Activated T-cell treated with anti-CD3 and anti-CD28 coated beads, Interleukin-2, amount 50 U/mL, for 72 hours (primary cell): ENCODE results near the gene IL13. TPM values are rescaled to one million over a fixed set of nuclear protein-coding genes. Genes with fewer than 3 reads are reported as not detected.
A peak's percentile ranks its signal among the peaks of the same experiment; 100 is the strongest.

Experiments
- ATAC-seq, 2 donors: fragments of 150-1000 bp; cut with Tn5 transposase; replicated peaks in 1 of 2; 2 replicates each; pipeline ENCODE4 v1.10.0; 2021; ENCODE audit warnings: moderate library complexity in 2 of 2, mild to moderate bottlenecking in 1 of 2
- DNase-seq, 2 donors: peaks; one replicate each; pipeline ENCODE4 v3.0.0; 2021 to 2022; ENCODE audit warnings: mixed read lengths in 1 of 2
- H3K27ac Mint-ChIP-seq: one replicate; pipeline ENCODE4 v1.8.0; 2022; ENCODE audit warnings: mild to moderate bottlenecking, moderate library complexity, mixed read lengths
- H3K27me3 Mint-ChIP-seq: one replicate; pipeline ENCODE4 v1.8.0; 2022; ENCODE audit warnings: low read depth, mixed read lengths
- H3K36me3 Mint-ChIP-seq, 2 donors: one replicate each; pipeline ENCODE4 v1.8.0; 2022; ENCODE audit warnings: mixed read lengths in 2 of 2, mild to moderate bottlenecking in 1 of 2; ENCODE audit not compliant: insufficient read depth in 2 of 2
- H3K4me1 Mint-ChIP-seq: one replicate; pipeline ENCODE4 v1.8.0; 2022; ENCODE audit warnings: low read depth, mixed read lengths
- H3K4me3 Mint-ChIP-seq, 2 donors: one replicate each; pipeline ENCODE4 v1.8.0; 2022; ENCODE audit warnings: mild to moderate bottlenecking in 2 of 2, mixed read lengths in 2 of 2, moderate library complexity in 2 of 2
- H3K9me3 Mint-ChIP-seq, 2 donors: one replicate each; pipeline ENCODE4 v1.8.0; 2022; ENCODE audit warnings: mixed read lengths in 2 of 2
- total RNA-seq, 2 donors: library from RNA; stranded (reverse); gene quantifications; one replicate each; pipeline ENCODE4 v1.2.3, GENCODE V29; 2022

Gene IL13
- total RNA-seq, 2 donors from 2014 or later, result 8.0 to 16.3 TPM

- H3K27me3 Mint-ChIP-seq, result no peaks in the 10 kb centered on the region
- DNase-seq (peak; percentile 68 to 69), ATAC-seq (peak; percentile 80 to 81)
- H3K36me3 Mint-ChIP-seq, result peaks cover 16 to 37% of the 10 kb centered on the region in 2 donors
- peaks cover 0 to 1% of the 10 kb centered on the region in 2 donors for H3K9me3 Mint-ChIP-seq
- H3K4me3 Mint-ChIP-seq, result peak overlapping the region; percentile 43 to 79
- H3K4me1 Mint-ChIP-seq, result peaks cover 72% of the 10 kb centered on the region
- H3K27ac Mint-ChIP-seq, result peak overlapping the region; percentile 95
Observed at GRCh38 chr5:132641241-132641723, 16.7 kb upstream of the IL13 start.

- H3K9me3 Mint-ChIP-seq, result peaks cover 0 to 2% of the 10 kb centered on the region in 2 donors
- H3K4me3 Mint-ChIP-seq, result peak overlapping the region; percentile 43 to 79
Observed at GRCh38 chr5:132641841-132642240, 16.1 kb upstream of the IL13 start.

GRCh38 chr5:132644177-132644576 lies 13.8 kb upstream of the IL13 start:
- H3K27me3 Mint-ChIP-seq, result peaks cover 13% of the 10 kb centered on the region
- no peak overlapping the region for H3K4me3 Mint-ChIP-seq
- ATAC-seq, result no peak
- no peak for DNase-seq
- peaks cover 26 to 35% of the 10 kb centered on the region in 2 donors for H3K36me3 Mint-ChIP-seq
- peaks cover 4 to 7% of the 10 kb centered on the region in 2 donors for H3K9me3 Mint-ChIP-seq
- no peak overlapping the region for H3K27ac Mint-ChIP-seq
- H3K4me1 Mint-ChIP-seq, result peaks cover 43% of the 10 kb centered on the region

More at GRCh38 chr5:132641841-132642240, 16.1 kb upstream of the IL13 start:
- Mint-ChIP-seq H3K27ac (peak overlapping the region; percentile 95), H3K27me3 (no peaks in the 10 kb centered on the region), H3K36me3 (peaks cover 19 to 37% of the 10 kb centered on the region in 2 donors), H3K4me1 (peaks cover 66% of the 10 kb centered on the region)
- peak; percentile 18 to 31 for ATAC-seq
- peak in 1 of 2 donors; percentile 31 for DNase-seq

GRCh38 chr5:132646583-132647266 lies 11.2 kb upstream of the IL13 start:
- DNase-seq, result no peak

GRCh38 chr5:132647473-132647872 lies 10.5 kb upstream of the IL13 start:
- Mint-ChIP-seq H3K9me3 (peaks cover 4 to 11% of the 10 kb centered on the region in 2 donors), H3K36me3 (peaks cover 28 to 29% of the 10 kb centered on the region in 2 donors), H3K27ac (no peak overlapping the region), H3K4me3 (no peak overlapping the region), H3K27me3 (peaks cover 36% of the 10 kb centered on the region), H3K4me1 (peaks cover 10% of the 10 kb centered on the region)
- DNase-seq (no peak), ATAC-seq (no peak)

More at GRCh38 chr5:132646583-132647266, 11.2 kb upstream of the IL13 start:
- H3K27ac Mint-ChIP-seq, result no peak overlapping the region
- H3K9me3 Mint-ChIP-seq, result peaks cover 4 to 9% of the 10 kb centered on the region in 2 donors
- no peak overlapping the region for H3K4me3 Mint-ChIP-seq
- no peak for ATAC-seq
- peaks cover 26 to 33% of the 10 kb centered on the region in 2 donors for H3K36me3 Mint-ChIP-seq
- H3K27me3 Mint-ChIP-seq, result peaks cover 29% of the 10 kb centered on the region
- H3K4me1 Mint-ChIP-seq, result peaks cover 17% of the 10 kb centered on the region

GRCh38 chr5:132648355-132648754 lies 9.6 kb upstream of the IL13 start:
- Mint-ChIP-seq H3K9me3 (peaks cover 4 to 11% of the 10 kb centered on the region in 2 donors), H3K36me3 (peaks cover 19 to 22% of the 10 kb centered on the region in 2 donors), H3K27ac (no peak overlapping the region), H3K27me3 (peaks cover 41% of the 10 kb centered on the region), H3K4me3 (no peak overlapping the region), H3K4me1 (peaks cover under 1% of the 10 kb centered on the region)
- ATAC-seq (no peak), DNase-seq (no peak)

- DNase-seq, result no peak
- H3K27ac Mint-ChIP-seq, result no peak overlapping the region
- peaks cover 16% of the 10 kb centered on the region for H3K4me1 Mint-ChIP-seq
- no peak for ATAC-seq
- no peak overlapping the region for H3K4me3 Mint-ChIP-seq
- H3K9me3 Mint-ChIP-seq, result peaks cover 3 to 11% of the 10 kb centered on the region in 2 donors
- peaks cover 68% of the 10 kb centered on the region for H3K27me3 Mint-ChIP-seq
- peaks cover 11 to 12% of the 10 kb centered on the region in 2 donors for H3K36me3 Mint-ChIP-seq
Observed at GRCh38 chr5:132651838-132652469, 6.0 kb upstream of the IL13 start.

- H3K9me3 Mint-ChIP-seq, result peaks cover 0 to 4% of the 10 kb centered on the region in 2 donors
- H3K4me1 Mint-ChIP-seq, result peaks cover 34% of the 10 kb centered on the region
- peaks cover 1 to 2% of the 10 kb centered on the region in 2 donors for H3K36me3 Mint-ChIP-seq
- ATAC-seq (no peak), DNase-seq (no peak)
- no peak overlapping the region for H3K4me3 Mint-ChIP-seq
- H3K27ac Mint-ChIP-seq, result no peak overlapping the region
- H3K27me3 Mint-ChIP-seq, result peaks cover 60% of the 10 kb centered on the region
Observed at GRCh38 chr5:132653716-132654115, 4.3 kb upstream of the IL13 start.

GRCh38 chr5:132655821-132656773 lies 1.9 kb upstream of the IL13 start:
- Mint-ChIP-seq H3K27me3 (peaks cover 48% of the 10 kb centered on the region), H3K9me3 (peaks cover 0 to 2% of the 10 kb centered on the region in 2 donors), H3K36me3 (peaks cover 1 to 2% of the 10 kb centered on the region in 2 donors), H3K27ac (peak overlapping the region; percentile 49), H3K4me1 (peaks cover 58% of the 10 kb centered on the region), H3K4me3 (peak overlapping the region; percentile 74 to 82)
- DNase-seq (peak; percentile 71), ATAC-seq (peak; percentile 62 to 64)

GRCh38 chr5:132656774-132657355 lies 1.1 kb upstream of the IL13 start:
- Mint-ChIP-seq H3K27ac (peak overlapping the region; percentile 49), H3K36me3 (peaks cover under 1 to 1% of the 10 kb centered on the region in 2 donors), H3K27me3 (peaks cover 43% of the 10 kb centered on the region), H3K4me3 (peak overlapping the region; percentile 74 to 82), H3K9me3 (peaks cover 0 to under 1% of the 10 kb centered on the region in 2 donors), H3K4me1 (peaks cover 65% of the 10 kb centered on the region)
- DNase-seq (peak in 1 of 2 donors; percentile 24), ATAC-seq (peak; percentile 20 to 24)

- H3K27ac Mint-ChIP-seq, result peak overlapping the region; percentile 42
- H3K36me3 Mint-ChIP-seq, result peaks cover 0 to 1% of the 10 kb centered on the region in 2 donors
- peaks cover 29% of the 10 kb centered on the region for H3K27me3 Mint-ChIP-seq
- peaks cover 83% of the 10 kb centered on the region for H3K4me1 Mint-ChIP-seq
- ATAC-seq (peak in 1 of 2 donors; percentile 15), DNase-seq (peak in 1 of 2 donors; percentile 20)
- peak overlapping the region; percentile 74 to 82 for H3K4me3 Mint-ChIP-seq
- H3K9me3 Mint-ChIP-seq, result no peaks in the 10 kb centered on the region
Observed at GRCh38 chr5:132658381-132659302, 669 bp downstream of the IL13 start.
